Stimulated activated CD8-positive, alpha-beta memory T cell treated with anti-CD3 and anti-CD28 coated beads, Interleukin-15, amount 100 ng/mL, for 1 hour (primary cell): Measurements from ENCODE around the gene PLOD2.

Source experiments
- DNase-seq: peaks from one replicate; pipeline ENCODE4 v3.0.0-alpha.2; 2020; ENCODE audit warnings: low read depth

Gene PLOD2

DNA sequence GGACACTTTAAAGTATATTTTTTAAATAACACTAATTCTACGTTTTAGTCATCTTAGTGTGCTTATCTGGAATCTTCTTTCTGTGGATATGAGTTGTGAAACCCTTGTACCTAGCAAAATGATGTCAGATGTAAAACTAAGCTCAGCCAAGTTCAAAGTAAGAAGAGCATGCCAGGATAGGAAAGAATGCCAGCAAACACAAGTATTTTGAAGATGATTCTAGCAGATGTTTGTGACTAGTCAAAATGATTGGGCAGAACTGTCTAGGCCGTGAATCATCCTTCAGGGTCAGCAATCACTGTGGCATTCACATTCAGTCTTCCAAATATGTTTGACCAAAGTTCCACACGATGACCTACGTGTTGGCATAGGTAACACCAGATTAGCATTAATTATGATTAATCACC lies 5.4 kb upstream of the PLOD2 start:
- no peak for DNase-seq

DNA sequence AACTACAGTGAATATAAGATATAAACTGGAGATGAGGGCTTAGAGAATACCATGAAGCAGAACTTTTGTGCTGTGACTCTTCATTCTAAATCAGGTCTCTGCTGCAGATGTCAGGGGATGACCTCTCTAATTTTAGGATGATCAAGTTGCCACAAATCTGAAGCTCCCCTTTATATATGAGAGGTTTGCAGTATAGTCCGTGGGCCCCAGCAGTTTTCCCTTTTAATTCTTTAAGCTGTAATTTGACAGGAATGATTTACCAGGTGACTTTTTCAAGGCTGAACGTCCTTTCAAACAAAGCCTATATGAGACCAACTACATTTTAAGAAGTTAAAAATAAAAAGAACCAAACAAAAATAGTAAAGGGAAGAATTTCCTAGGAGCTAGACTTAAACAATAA lies 4.9 kb upstream of the PLOD2 start:
- no peak for DNase-seq

DNA sequence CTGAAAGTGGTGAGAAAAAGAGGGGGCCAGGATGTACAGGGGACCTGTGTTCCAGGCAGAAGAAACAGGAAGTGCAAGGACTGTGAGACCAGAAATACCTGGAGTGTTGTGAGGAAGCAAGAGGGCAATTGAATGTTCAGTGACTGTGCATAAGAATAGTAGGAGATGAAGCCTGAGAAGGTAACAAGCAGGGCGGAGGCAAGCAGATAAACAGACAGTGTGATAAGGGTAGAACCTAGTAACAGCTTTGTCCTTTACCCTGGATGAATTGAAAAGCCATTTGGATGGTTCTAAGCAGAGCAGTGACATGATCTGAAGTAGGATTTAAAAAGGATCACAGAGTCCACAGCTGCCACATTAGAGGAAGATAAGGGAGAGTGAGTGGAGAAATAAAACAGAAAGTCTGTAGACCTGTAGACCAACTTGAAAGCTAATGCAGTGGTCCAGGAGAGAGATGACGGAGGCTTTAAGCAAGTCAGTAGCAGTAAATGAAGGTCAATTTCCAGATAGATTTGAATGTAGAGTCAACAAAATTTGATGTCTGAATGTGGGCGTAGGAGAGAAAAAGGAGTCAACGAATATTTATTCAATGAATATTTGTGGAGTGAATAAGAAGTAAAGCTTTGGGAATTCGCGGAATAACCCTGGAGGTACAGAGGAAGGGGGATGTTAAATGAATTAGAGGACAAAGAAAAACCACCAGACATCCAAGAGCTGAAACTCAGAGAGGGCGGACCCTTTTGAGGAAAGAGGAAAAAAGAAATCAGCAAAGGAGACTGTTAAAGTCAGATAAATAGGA lies 4.2 kb upstream of the PLOD2 start:
- no peak for DNase-seq

DNA sequence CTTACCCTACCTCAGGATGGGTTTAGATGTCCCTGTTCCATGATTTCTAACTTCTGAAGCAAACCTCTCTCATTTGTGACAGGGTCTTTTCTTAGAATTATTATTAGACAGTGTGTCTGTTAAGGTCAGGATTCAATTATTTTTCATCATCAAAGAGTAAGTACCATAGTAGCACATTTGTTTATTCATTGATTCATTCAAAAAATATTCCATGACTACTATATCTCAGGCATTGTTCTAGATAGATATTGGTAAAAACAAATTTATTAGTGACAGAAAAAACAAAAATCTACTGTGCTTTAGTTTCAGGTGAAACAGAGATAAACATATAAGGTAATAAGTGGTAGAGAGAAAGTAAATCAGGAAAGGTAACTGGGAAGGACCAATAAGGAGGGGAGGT lies 3.5 kb upstream of the PLOD2 start:
- DNase-seq: no peak

- no peak for DNase-seq
Measured at GRCh38 chr3:146164071-146164470, 3.1 kb upstream of the PLOD2 start.

GRCh38 chr3:146163584-146163983 lies 2.6 kb upstream of the PLOD2 start:
- no peak for DNase-seq

- DNase-seq: no peak
Measured at GRCh38 chr3:146162561-146162960, 1.6 kb upstream of the PLOD2 start.

- no peak for DNase-seq
Measured at GRCh38 chr3:146161663-146162002, 649 bp upstream of the PLOD2 start.

DNA sequence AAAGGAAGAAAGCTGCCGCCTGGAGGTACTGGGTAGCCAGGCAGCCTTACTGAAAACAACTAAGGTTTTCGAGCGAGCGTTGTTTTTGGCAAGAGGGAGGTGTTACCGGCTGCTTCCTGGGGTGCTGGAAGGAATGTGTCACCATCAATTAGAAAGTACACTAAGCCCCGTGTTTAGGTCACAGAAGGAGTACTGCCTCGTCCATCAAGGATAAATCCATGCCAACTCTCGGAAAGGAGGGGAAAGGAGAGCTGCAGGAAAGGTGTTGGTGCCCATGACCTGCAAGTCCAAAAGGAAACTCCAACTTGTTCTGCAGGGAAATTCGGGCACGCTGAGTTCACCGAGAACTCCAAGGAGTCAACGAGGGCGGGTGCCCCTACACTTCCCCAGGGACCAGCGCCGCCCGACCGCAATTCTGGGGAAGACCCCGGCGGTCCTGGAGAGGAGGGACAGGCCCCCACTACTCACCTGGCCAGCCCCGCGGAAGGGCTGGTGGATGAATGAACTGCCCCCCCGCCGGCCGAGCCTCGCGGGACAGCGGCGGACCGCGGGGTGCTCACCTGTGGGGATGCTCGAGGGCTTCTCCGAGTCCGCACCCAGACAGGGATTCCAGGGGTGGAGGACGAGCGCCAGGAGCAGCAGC lies 542 bp downstream of the PLOD2 start:
- no peak for DNase-seq

- no peak for DNase-seq
Measured at GRCh38 chr3:146159616-146160320, 1.2 kb downstream of the PLOD2 start.

- DNase-seq: no peak
Measured at GRCh38 chr3:146159037-146159436, 1.9 kb downstream of the PLOD2 start.

DNA sequence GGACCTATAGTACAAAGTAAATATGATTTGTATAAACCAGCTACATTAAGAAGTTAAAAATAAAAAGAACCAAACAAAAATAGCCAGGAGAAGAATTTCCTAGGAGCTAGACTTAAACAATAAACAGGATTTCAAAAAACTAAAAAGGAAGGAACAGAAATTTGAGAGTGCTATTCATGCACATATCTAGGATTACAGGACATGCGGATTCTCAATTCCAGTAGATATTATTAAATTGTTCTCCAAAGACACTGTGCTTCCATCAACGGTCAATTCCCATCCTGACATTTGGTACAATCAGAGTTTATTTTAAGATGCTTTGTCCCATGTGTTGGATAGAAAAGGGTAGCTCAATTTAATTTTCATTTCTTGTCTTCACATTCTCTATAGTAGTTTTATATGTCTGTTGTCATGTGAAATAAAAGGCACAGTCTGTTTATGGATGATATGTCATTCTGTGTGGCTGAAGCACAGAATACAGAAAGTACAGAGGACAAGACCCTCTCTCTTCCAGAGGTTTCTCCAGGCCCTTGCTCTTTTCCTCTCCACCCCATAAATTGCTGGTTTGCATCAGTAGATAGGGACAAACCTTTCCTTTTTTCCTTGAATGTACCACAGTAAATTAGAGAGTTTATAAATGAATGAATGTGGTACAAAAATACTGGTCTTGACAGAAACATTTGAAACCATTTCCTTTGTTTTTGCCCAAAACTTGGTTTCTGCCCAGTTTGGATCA lies 3.5 kb downstream of the PLOD2 start:
- DNase-seq: no peak

GRCh38 chr3:146156666-146157314 lies 4.2 kb downstream of the PLOD2 start:
- no peak for DNase-seq

DNA sequence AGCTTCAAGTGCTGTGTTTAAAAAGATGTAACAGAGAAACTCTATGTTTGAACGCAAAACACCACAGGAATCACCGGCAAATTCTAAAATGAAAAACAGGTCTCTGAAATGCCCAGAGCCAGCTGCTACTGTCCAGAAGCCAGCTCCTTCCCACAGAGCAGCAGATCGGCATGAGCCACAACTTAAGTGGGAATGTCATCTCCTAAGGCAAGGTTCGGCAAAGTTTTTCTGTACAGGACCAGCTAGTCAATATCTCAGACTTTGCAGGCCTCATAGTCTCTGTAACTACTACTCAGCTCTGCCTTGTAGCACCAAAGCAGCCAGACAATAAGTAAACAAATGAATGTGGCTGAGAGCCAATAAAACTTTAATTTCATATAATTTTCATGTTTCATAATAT lies 4.9 kb downstream of the PLOD2 start:
- no peak for DNase-seq

GRCh38 chr3:146154995-146155394 lies 6.0 kb downstream of the PLOD2 start:
- DNase-seq: no peak

DNA sequence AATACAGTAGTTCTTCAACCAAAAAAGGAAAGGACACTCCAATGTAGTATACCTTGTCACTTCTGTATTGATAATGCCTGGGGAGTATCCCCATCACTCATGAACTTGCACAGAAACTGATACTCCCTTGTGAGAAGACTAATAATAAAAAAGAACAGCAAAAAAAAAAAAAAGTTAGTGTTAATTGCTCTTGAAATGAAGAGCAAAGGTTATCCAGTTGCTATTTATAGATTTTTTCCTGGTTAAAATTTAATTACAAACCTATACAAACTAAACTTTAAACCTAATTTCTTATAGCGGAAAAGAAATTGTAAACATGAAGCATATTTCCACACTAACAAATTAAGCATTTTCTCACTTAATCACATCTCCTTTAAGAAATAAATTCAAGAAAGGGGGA lies 6.7 kb downstream of the PLOD2 start:
- no peak for DNase-seq

GRCh38 chr3:146153429-146153828 lies 7.6 kb downstream of the PLOD2 start:
- DNase-seq: no peak

GRCh38 chr3:146152834-146153233 lies 8.2 kb downstream of the PLOD2 start:
- DNase-seq: no peak

DNA sequence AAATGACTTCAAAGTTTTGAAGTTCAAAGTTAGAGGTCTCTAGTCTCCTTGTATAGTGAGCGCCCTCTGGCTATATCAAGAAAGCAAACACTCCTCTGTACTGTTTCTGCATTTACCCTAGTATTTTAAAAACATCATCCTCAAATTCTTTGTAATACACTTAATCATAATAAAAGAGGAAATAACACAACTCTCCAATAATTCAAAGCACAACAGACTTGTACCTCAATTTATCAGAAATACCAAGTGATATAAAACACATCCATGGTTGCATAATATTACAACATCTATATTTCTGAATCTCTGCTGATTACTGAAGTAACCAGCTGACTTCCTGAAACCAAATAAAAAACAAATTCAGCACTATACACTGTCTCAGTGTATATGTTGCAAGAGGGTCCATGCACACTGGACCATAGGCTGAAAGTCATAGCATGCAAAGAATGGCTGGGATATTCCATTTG lies 12.5 kb downstream of the PLOD2 start:
- DNase-seq: no peak

- no peak for DNase-seq
Measured at GRCh38 chr3:146145642-146146041, 15.3 kb downstream of the PLOD2 start.

GRCh38 chr3:146142757-146143156 lies 18.2 kb downstream of the PLOD2 start:
- no peak for DNase-seq

DNA sequence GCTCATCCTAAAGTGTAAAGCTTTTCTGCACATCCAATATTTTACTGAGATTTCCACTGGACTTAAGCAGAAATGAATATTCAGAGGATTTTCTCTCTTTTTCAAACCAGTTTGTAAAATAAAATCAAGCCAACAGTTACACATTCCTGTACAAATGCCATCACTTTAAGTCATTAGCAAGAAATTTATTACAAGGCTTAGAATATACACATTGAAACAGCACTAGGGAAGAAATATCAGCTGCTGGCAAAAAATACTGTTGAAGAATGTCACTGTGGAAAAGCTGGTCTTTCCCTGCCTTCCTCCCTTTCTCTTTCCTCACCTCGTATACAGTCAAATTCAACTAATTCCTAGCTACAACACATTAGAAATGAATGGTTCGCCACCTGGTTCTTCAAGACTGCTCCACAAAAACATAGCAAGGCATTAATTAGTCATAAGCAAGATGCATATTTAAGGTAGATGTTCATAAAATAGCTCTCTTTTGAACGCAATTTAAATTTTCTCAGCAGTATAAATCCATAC lies 21.3 kb downstream of the PLOD2 start:
- no peak for DNase-seq
